Activated T-cell treated with anti-CD3 and anti-CD28 coated beads for 1 hour (primary cell): ENCODE measurements around the gene MYH7.
"Not testable (repeated sequence)": the region's sequence is repeated elsewhere in the genome, so short reads cannot be mapped to it uniquely, and the experiment has no call there.

Experiments
- DNase-seq: peaks from one replicate; pipeline ENCODE4 v3.0.0-alpha.2; 2020; ENCODE audit warnings: low read depth

The MYH7 gene

GRCh38 chr14:23435543-23436326 is at the start of gene MYH7:
MYH7 (minus strand) TSS chr14:23435660; CDS start chr14:23433732, 1,928 bp downstream.
- no peak for DNase-seq

DNA sequence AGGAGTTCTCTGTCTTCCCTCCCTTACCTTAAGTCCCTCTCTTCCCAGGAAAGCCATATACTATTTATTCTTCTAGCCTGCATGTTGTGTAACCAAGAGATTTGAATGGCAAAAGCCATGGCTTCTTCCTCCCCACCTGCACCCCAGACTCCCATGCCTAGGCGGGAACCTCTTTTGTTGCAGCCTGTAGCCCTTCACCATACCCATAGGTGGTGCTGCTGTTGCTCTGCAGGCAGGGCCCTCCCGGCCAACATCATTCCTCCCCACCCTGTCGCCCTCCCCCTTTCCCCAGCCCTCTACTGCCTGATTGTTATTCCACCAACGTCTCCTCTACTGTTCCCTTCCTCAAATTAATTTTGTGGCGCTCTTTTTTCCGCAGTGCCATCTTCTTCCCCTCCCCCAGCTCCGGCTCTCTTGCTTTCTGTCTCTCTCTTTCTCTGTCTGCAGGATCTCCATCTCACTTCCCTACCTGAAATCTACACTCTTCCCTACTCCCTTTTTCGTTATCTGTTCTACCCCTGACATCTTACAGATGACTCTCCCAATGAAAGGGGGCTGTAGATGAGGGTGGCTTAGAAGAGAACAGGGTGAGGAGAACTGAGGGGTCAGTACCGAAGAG is 47.9 kb upstream of the MYH7 start:
- no peak for DNase-seq

DNA sequence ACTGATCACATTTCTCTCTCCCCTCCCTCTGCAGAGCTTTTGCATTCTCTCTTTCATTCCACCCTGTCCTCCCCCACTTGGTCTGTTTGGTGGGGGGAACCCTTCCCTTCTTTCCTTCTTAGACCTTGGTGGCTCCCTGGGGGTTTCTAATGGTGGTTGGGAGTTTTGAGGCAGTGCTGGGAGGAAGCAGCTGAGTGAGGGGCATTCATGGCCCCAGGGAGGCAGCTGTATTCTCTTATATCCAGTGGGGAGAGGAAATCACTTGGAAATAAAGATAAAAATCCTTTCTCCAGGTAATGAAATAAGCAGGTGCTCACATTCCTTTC is 47.3 kb upstream of the MYH7 start:
- no peak for DNase-seq

- no peak for DNase-seq
These were observed 46.7 kb upstream of the MYH7 start for GRCh38 chr14:23481979-23482822.

GRCh38 chr14:23481362-23481970 is 46.0 kb upstream of the MYH7 start:
- no peak for DNase-seq

DNA sequence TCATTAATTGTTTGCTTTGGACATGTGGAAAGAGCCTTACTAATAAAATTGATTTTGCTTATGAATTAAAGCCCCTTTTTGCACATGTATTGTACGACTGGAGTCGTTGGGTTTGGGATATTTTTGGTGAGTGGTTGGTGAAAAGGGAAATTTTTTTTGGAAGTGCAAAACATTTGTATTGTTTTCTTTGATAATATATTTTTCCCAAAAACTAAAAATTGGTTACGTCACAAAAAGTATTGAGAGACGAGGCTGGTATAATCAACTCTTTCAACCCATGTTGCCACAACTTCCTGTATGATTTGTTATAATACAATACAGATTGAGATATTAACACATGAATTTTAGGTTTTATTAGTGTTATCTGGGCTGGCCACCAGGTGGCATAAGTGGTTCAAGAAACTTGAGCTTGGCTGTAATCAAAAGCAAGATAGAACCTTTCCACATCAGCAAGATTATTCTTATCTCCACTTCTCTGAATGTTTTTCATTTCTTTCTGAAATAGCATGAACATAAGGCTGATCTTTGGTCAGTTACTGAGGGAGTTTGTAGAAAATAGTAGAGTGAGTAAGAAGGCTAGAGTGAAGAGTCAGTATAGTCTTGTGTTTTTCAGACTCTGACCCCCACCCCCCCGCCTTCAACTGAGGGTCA is 42.8 kb upstream of the MYH7 start:
- DNase-seq = peak; percentile 51

DNA sequence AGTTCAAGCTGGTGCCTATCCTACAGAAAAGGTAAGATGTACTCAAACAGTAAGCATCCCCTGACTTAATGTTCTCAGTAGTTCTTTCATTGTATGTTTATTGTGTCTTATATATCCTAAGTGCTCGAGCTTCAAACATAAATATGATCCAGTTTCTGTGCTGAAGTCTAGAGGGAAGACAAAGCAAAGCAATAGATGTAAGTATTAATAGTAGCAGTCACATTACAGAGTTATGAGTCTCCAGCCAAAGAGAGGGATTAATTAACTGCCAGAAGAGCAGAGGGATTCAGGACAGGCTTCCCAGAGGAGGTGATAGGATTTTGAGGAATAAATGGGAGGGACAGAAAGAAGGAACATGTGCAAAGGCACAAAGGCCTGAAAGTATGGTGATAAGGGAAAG is 35.5 kb upstream of the MYH7 start:
- DNase-seq = no peak

DNA sequence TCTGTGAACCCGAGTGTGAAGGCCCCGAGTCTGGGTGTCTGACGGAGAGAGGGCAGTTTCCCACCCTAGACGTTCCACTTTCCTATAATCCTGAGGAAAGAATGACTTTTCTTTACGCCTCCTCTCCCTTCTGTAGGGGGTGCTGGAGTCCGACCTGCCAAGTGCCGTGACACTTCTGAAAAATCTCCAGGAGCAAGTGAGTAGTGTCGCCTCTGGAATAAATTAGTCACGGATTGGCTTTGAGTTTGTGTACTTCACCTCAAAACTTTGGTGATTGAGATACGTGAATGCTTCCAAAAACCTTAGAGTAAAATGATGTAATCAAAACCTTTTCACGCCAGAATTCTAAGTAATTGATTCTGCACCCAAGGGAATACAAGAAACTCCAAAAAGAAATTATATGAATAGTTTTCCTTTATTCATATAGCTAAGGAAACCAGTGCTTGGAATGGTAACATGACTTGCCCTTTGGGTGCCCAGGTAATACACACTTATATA is 34.5 kb upstream of the MYH7 start:
- DNase-seq = no peak

- peak; percentile 81 for DNase-seq
These were observed 33.9 kb upstream of the MYH7 start, which contains the start of gene NGDN for GRCh38 chr14:23469127-23469905. NGDN (plus strand) TSS chr14:23469703; CDS start chr14:23469716, 13 bp downstream.

- DNase-seq = no peak
These were observed 33.3 kb upstream of the MYH7 start for GRCh38 chr14:23468704-23469126.

GRCh38 chr14:23465261-23465660 is 29.8 kb upstream of the MYH7 start:
- DNase-seq = no peak

GRCh38 chr14:23464700-23465099 is 29.2 kb upstream of the MYH7 start:
- no peak for DNase-seq

GRCh38 chr14:23460960-23461359 is 25.5 kb upstream of the MYH7 start:
- no peak for DNase-seq

DNA sequence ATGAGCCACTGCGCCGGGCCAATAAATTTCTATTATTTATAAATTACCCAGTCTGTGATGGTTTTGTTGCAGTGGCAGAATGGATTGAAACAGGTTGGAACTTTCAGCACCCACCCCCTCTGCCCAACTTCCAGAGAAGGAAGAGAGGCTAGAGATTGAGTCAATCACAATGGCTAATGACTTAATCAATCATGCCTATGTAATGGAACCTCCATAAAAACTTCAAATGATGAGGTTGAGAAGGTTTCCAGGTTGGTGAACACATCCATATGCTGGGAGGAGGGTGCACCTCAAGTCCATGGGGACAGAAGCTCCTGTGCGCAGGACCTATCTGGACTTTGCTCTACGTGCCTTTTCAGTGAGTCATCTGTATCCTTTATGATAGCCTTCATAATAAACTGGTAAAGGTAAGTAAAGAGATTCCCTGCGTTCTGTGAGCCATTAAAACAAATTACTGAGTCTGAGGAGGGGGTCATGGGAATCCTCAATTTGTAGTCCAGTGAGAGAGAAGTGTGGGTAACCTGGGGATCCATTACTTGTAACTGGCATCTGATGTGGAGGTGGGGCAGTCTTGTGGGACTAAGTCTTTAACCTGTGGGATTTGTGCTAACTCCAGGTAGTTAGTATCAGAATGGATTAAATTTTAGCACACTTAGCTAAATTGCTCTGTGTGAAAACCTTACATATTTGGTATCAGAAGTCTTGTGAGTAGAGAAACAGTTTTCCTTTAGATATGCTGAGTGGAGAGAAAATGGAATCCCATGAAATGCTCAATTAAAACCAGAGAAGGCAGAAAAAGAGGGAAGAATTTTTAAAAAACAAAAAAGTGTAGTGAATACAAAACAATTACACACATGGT is 22.4 kb upstream of the MYH7 start:
- no peak for DNase-seq

DNA sequence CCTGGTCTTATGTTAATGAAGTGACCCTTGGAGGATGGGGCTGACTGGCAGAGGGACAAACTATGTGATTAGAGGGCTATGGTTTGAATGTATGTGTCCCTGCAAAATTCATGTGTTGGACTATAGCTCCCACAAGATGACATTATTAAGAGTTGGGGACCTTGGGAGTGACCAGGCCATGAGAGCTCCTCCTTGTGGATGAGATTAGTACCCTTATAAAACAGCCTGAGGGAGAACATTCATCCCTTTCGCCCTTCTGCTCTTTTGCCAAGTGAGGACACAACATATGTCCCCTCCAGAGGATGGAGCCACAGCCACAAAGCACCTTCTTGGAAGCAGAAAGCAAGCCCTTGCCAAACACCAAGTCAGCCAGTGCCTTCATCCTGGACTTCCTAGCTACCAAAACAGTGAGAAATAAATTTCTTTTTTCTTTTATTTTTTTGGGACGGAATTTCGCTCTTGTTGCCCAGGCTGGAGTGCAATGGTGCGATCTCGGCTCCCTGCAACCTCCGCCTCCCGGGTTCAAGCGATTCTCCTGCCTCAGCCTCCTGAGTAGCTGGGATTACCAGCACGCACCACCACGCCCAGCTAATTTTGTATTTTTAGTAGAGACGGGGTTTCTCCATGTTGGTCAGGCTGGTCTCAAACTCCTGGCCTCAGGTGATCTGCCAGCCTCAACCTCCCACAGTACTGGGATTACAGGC is 21.6 kb upstream of the MYH7 start:
- not testable (repeated sequence) for DNase-seq

- no peak for DNase-seq
These were observed 19.0 kb upstream of the MYH7 start for GRCh38 chr14:23454445-23454856.

DNA sequence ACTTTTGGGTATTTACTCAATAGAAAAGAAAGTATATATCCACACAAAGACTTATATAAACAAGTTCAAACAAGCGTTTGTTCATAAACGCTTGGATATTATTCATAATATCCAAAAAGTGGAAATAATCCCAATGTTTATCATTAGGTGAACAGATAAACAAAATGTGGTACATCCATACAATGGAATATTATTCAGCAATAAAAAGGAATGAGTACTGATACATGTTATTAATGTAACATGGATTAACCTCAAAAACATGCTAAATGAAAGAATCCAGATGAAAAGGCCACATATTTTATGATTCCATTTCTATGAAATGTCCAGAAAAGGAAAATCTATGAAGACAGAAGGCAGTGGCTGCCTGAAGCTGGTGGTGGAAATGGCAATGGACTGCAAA is 16.8 kb upstream of the MYH7 start:
- DNase-seq = no peak

GRCh38 chr14:23450379-23450778 is 14.9 kb upstream of the MYH7 start:
- DNase-seq = no peak

- no peak for DNase-seq
These were observed 13.9 kb upstream of the MYH7 start for GRCh38 chr14:23449314-23449713.
